ENCODE measurements around the gene APBB3.
"Not testable (repeated sequence)": the region's sequence is repeated elsewhere in the genome, so short reads cannot be mapped to it uniquely, and the experiment has no call there.

The APBB3 gene

GRCh38 chr5:140587495-140587894 is 23.1 kb upstream of the APBB3 start:
- no peak for DNase-seq
- no peaks in the 10 kb centered on the region for H3K4me1 ChIP-seq
- H3K4me3 ChIP-seq (ENCODE audit: low read depth, low read length): no peak overlapping the region
- no peak for TF ChIP-seq CTCF (IDR thresholded peaks at IDR 0.05; ENCODE audit: low read depth, low read length)
- no peaks in the 10 kb centered on the region for H3K27me3 ChIP-seq
- H3K36me3 ChIP-seq: no peaks in the 10 kb centered on the region
- no peaks in the 10 kb centered on the region for H3K9me3 ChIP-seq

- not testable (repeated sequence) for DNase-seq; H3K4me3 ChIP-seq (ENCODE audit: low read depth, low read length); H3K4me1 ChIP-seq; H3K9me3 ChIP-seq; H3K36me3 ChIP-seq; H3K27me3 ChIP-seq
These were observed 14.9 kb upstream of the APBB3 start for GRCh38 chr5:140579188-140579747.

- no peak overlapping the region for H3K4me3 ChIP-seq (ENCODE audit: low read depth, low read length)
- no peaks in the 10 kb centered on the region for H3K27me3 ChIP-seq
- no peak for TF ChIP-seq CTCF (IDR thresholded peaks at IDR 0.05; ENCODE audit: low read depth, low read length)
- H3K4me1 ChIP-seq: no peaks in the 10 kb centered on the region
- no peaks in the 10 kb centered on the region for H3K9me3 ChIP-seq
- no peak for DNase-seq
- H3K36me3 ChIP-seq: no peaks in the 10 kb centered on the region
These were observed 12.4 kb upstream of the APBB3 start for GRCh38 chr5:140576776-140577201.

- Histone ChIP-seq H3K4me3 (ENCODE audit: low read depth, low read length) (no peak overlapping the region), H3K9me3 (no peaks in the 10 kb centered on the region), H3K36me3 (no peaks in the 10 kb centered on the region), H3K4me1 (no peaks in the 10 kb centered on the region), H3K27me3 (no peaks in the 10 kb centered on the region)
- peak; percentile 60 for DNase-seq
- peak; percentile 66 for TF ChIP-seq CTCF (IDR thresholded peaks at IDR 0.05; ENCODE audit: low read depth, low read length)
These were observed 10.9 kb upstream of the APBB3 start for GRCh38 chr5:140575309-140575708.

GRCh38 chr5:140574165-140574564 is 9.8 kb upstream of the APBB3 start:
- Histone ChIP-seq H3K36me3 (no peaks in the 10 kb centered on the region), H3K4me1 (no peaks in the 10 kb centered on the region), H3K4me3 (ENCODE audit: low read depth, low read length) (no peak overlapping the region), H3K27me3 (no peaks in the 10 kb centered on the region), H3K9me3 (no peaks in the 10 kb centered on the region)
- TF ChIP-seq CTCF (IDR thresholded peaks at IDR 0.05; ENCODE audit: low read depth, low read length): no peak
- no peak for DNase-seq

GRCh38 chr5:140573683-140574082 is 9.3 kb upstream of the APBB3 start:
- Histone ChIP-seq H3K9me3 (no peaks in the 10 kb centered on the region), H3K36me3 (no peaks in the 10 kb centered on the region), H3K4me3 (ENCODE audit: low read depth, low read length) (no peak overlapping the region), H3K27me3 (no peaks in the 10 kb centered on the region), H3K4me1 (no peaks in the 10 kb centered on the region)
- no peak for TF ChIP-seq CTCF (IDR thresholded peaks at IDR 0.05; ENCODE audit: low read depth, low read length)
- DNase-seq: no peak

GRCh38 chr5:140571105-140571504 is 6.7 kb upstream of the APBB3 start:
- no peaks in the 10 kb centered on the region for H3K4me1 ChIP-seq

More at GRCh38 chr5:140571105-140571504, 6.7 kb upstream of the APBB3 start:
- Histone ChIP-seq H3K36me3 (peaks cover 17% of the 10 kb centered on the region), H3K27me3 (no peaks in the 10 kb centered on the region), H3K9me3 (no peaks in the 10 kb centered on the region), H3K4me3 (ENCODE audit: low read depth, low read length) (no peak overlapping the region)
- DNase-seq: no peak
- no peak for TF ChIP-seq CTCF (IDR thresholded peaks at IDR 0.05; ENCODE audit: low read depth, low read length)
